Neuronal stem cell (in vitro differentiated cells): ENCODE measurements around the gene POC1B.

Experiments used
- DNase-seq: peaks from one replicate; pipeline ENCODE4 v3.0.0-alpha.2; 2013; ENCODE audit warnings: low spot score
- H2AFZ ChIP-seq: one replicate; pipeline ENCODE4 v1.6.1; 2013; ENCODE audit warnings: mild to moderate bottlenecking, low read length, inconsistent platforms
- H2AK5ac ChIP-seq: 2 replicates; pipeline ENCODE4 v1.6.1; 2013; ENCODE audit warnings: low read depth, mild to moderate bottlenecking, inconsistent platforms, low read length, moderate library complexity, mixed read lengths
- H2BK120ac ChIP-seq: 2 replicates; pipeline ENCODE4 v1.6.1; 2013; ENCODE audit warnings: low read depth, mild to moderate bottlenecking, inconsistent platforms, low read length, moderate library complexity, mixed read lengths
- H2BK12ac ChIP-seq: one replicate; pipeline ENCODE4 v1.6.1; 2013; ENCODE audit warnings: low read length, inconsistent platforms
- H2BK15ac ChIP-seq: 2 replicates; pipeline ENCODE4 v1.6.1; 2013; ENCODE audit warnings: mild to moderate bottlenecking, low read length, inconsistent platforms, mixed read lengths
- H2BK5ac ChIP-seq: one replicate; pipeline ENCODE4 v1.6.1; 2013; ENCODE audit warnings: inconsistent platforms, mild to moderate bottlenecking, low read length, moderate library complexity
- H3K14ac ChIP-seq: one replicate; pipeline ENCODE4 v1.6.1; 2013; ENCODE audit warnings: low read length, inconsistent platforms
- H3K18ac ChIP-seq: 2 replicates; pipeline ENCODE4 v1.6.1; 2013; ENCODE audit warnings: low read length, inconsistent platforms
- H3K23ac ChIP-seq: 2 replicates; pipeline ENCODE4 v1.6.1; 2013; ENCODE audit warnings: low read depth, mild to moderate bottlenecking, mixed read lengths, low read length, inconsistent platforms; ENCODE audit not compliant: poor library complexity
- H3K27ac ChIP-seq: replicated peaks from 3 replicates; pipeline ENCODE4 v1.5.1; 2013; ENCODE audit warnings: low read length, inconsistent platforms
- H3K27me3 ChIP-seq, 3 experiments: 2 replicates each; pipeline ENCODE4 v1.6.1; 2013; ENCODE audit warnings: low read length in 3 of 3, mild to moderate bottlenecking in 2 of 3, inconsistent platforms in 1 of 3, low read depth in 1 of 3, mixed read lengths in 1 of 3, moderate library complexity in 1 of 3; ENCODE audit not compliant: control insufficient read depth in 3 of 3, insufficient read depth in 3 of 3
- H3K36me3 ChIP-seq, 2 donors: replicated peaks in 1 of 2; 2 replicates each; pipeline ENCODE4 v1.6.1; 2013; ENCODE audit warnings: low read length in 2 of 2; ENCODE audit not compliant: control insufficient read depth in 2 of 2, insufficient read depth in 2 of 2
- H3K4ac ChIP-seq: 2 replicates; pipeline ENCODE4 v1.6.1; 2013; ENCODE audit warnings: inconsistent platforms, mild to moderate bottlenecking, low read length, moderate library complexity
- H3K4me1 ChIP-seq, 2 donors: 1 replicate in 1 of 2; 2 replicates in 1 of 2; pipeline ENCODE4 v1.6.1; 2013; ENCODE audit warnings: low read length in 2 of 2, low read depth in 1 of 2; ENCODE audit not compliant: control insufficient read depth in 2 of 2, insufficient read depth in 1 of 2
- H3K4me2 ChIP-seq: one replicate; pipeline ENCODE4 v1.6.1; 2013; ENCODE audit warnings: mild to moderate bottlenecking, low read length, inconsistent platforms; ENCODE audit not compliant: insufficient read depth, poor library complexity, severe bottlenecking
- H3K4me3 ChIP-seq, 2 donors: 2 replicates each; pipeline ENCODE4 v1.5.1; 2013; ENCODE audit warnings: low read length in 2 of 2, mild to moderate bottlenecking in 2 of 2, inconsistent platforms in 1 of 2, moderate library complexity in 1 of 2
- H3K79me1 ChIP-seq: one replicate; pipeline ENCODE4 v1.6.1; 2013; ENCODE audit warnings: low read depth, mild to moderate bottlenecking, inconsistent platforms, low read length, moderate library complexity
- H3K9ac ChIP-seq: one replicate; pipeline ENCODE4 v1.6.1; 2013; ENCODE audit warnings: mild to moderate bottlenecking, low read depth, low read length, inconsistent platforms; ENCODE audit not compliant: poor library complexity
- H3K9me3 ChIP-seq, 2 donors: replicated peaks in 1 of 2; 2 replicates each; pipeline versions ENCODE3 to v1.6.1; 2013; ENCODE audit warnings: low read length in 2 of 2, mild to moderate bottlenecking in 2 of 2, inconsistent platforms in 1 of 2, low read depth in 1 of 2, mixed read lengths in 1 of 2, moderate library complexity in 1 of 2; ENCODE audit not compliant: control insufficient read depth in 2 of 2, insufficient read depth in 1 of 2
- H4K8ac ChIP-seq: one replicate; pipeline ENCODE4 v1.6.1; 2013; ENCODE audit warnings: low read depth, mild to moderate bottlenecking, inconsistent platforms, low read length, moderate library complexity
- H4K91ac ChIP-seq: one replicate; pipeline ENCODE4 v1.6.1; 2013; ENCODE audit warnings: low read length, low read depth, mild to moderate bottlenecking, inconsistent platforms; ENCODE audit not compliant: poor library complexity
- WGBS, 2 donors: extraction: QIAGEN DNeasy Blood & Tissue Kit; methylation state at CpG; one replicate each; pipeline ENCODE4 v1.1.7; 2013; ENCODE audit warnings: missing lambda C conversion rate in 2 of 2, mixed read lengths in 1 of 2; ENCODE audit not compliant: insufficient read length in 2 of 2, insufficient replicate concordance in 1 of 2; ENCODE audit errors: extremely low coverage in 2 of 2; 5-methylcytosine and 5-hydroxymethylcytosine counted together

POC1B gene

DNA sequence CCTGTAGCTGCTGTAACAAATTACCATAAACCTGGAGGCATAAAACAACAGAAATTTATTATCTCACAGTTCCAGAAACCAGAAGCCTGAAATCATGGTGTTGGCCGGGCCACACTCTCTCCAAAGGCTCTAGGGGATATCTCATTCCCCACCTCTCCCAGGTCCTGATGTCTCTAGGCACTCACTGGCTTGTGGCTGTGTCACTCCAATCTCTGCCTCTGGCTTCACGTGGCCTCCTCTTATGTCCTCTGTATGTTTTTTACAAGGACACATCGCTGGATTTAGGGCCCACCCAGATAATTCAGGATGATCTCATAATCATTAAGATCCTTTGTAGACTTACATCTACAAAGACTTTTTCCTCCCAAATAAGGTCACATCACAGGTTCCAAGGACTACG, 9.2 kb downstream of the POC1B start:
- Histone ChIP-seq H2AFZ (no peak overlapping the region), H3K27ac (no peak overlapping the region), H3K9me3 (no peaks in the 10 kb centered on the region), H2BK120ac (no peak overlapping the region), H3K27me3 (no peaks in the 10 kb centered on the region), H2AK5ac (no peak overlapping the region), H4K8ac (no peak overlapping the region), H3K14ac (no peak overlapping the region), H3K4me3 (no peak overlapping the region), H3K79me1 (no peaks in the 10 kb centered on the region), H2BK5ac (no peak overlapping the region), H3K23ac (no peak overlapping the region), H2BK12ac (no peak overlapping the region), H3K4me1 (no peaks in the 10 kb centered on the region), H4K91ac (no peak overlapping the region), H3K18ac (no peak overlapping the region), H3K36me3 (peaks cover 0 to 4% of the 10 kb centered on the region in 2 donors), H3K4me2 (no peak overlapping the region), H2BK15ac (no peak overlapping the region), H3K9ac (no peak overlapping the region), H3K4ac (no peak overlapping the region)
- no peak for DNase-seq
- WGBS, 2 donors: no CpG with 5 or more reads among the region's 4 CpGs

DNA sequence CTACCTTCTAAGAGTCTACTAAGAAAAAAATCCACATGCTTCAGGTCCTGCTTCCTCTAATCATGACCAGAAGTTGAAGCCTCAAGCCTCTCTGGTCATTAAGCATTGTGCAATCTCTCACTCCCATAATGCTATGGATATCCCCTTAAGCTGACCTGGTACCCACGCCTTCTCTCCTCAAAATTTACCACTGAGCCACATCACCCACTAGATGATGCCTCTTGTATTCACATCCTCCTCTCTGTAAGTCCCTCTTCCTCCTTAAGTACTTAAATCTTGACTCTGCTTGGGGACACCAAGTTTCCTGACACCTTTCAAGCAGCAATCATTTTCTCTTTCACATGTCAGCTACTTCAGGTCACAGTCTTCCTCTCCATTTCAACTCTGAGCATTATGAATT, 11.1 kb downstream of the POC1B start:
- H3K14ac ChIP-seq: no peak overlapping the region

DNA sequence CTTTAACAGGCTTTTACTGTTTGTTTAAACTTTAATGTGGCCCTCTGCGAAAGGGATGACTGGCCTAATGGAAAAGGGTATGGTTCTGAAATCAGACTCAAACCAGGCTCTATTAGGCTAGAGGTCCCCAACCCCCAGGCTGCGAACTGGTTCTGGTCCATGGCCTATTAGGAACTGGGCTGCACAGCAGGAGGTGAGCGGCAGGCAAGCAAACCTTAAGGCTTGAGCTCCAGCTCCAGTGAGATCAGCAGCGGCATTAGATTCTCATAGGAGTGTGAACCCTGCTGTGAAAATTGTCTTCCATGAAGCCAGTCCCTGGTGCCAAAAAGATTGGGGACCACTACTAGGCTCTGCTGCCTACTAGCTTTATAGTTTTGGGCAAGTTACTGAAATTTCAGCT, 12.3 kb downstream of the POC1B start:
- Histone ChIP-seq H3K4ac (no peak overlapping the region), H2BK12ac (no peak overlapping the region), H3K79me1 (no peaks in the 10 kb centered on the region), H3K36me3 (no peaks in the 10 kb centered on the region), H3K4me1 (no peaks in the 10 kb centered on the region), H3K27ac (no peak overlapping the region), H3K23ac (no peak overlapping the region), H2AFZ (no peak overlapping the region), H3K4me2 (no peak overlapping the region), H2BK15ac (no peak overlapping the region), H3K18ac (no peak overlapping the region), H2BK120ac (no peak overlapping the region), H2AK5ac (no peak overlapping the region), H3K9me3 (no peaks in the 10 kb centered on the region), H4K8ac (no peak overlapping the region), H3K4me3 (no peak overlapping the region), H3K27me3 (no peaks in the 10 kb centered on the region), H3K14ac (no peak overlapping the region), H2BK5ac (no peak overlapping the region), H3K9ac (no peak overlapping the region), H4K91ac (no peak overlapping the region)
- no peak for DNase-seq
- no CpG with 5 or more reads among the region's 4 CpGs for WGBS, 2 donors

More for the DNA sequence above, 11.1 kb downstream of the POC1B start:
- H2BK15ac ChIP-seq: no peak overlapping the region
- H3K79me1 ChIP-seq: no peaks in the 10 kb centered on the region
- no peak overlapping the region for H2BK5ac ChIP-seq
- no peak overlapping the region for H3K9ac ChIP-seq
- H3K18ac ChIP-seq: no peak overlapping the region
- H4K8ac ChIP-seq: no peak overlapping the region
- H2BK12ac ChIP-seq: no peak overlapping the region
- H2AFZ ChIP-seq: no peak overlapping the region
- H2BK120ac ChIP-seq: no peak overlapping the region
- no peak overlapping the region for H3K4me3 ChIP-seq
- H3K4ac ChIP-seq: no peak overlapping the region
- H4K91ac ChIP-seq: no peak overlapping the region
- no peak overlapping the region for H3K4me2 ChIP-seq
- H3K4me1 ChIP-seq: no peaks in the 10 kb centered on the region
- WGBS, 2 donors: no CpG with 5 or more reads among the region's 1 CpG
- H2AK5ac ChIP-seq: no peak overlapping the region
- no peak for DNase-seq
- H3K9me3 ChIP-seq: no peaks in the 10 kb centered on the region
- H3K27ac ChIP-seq: no peak overlapping the region
- no peak overlapping the region for H3K23ac ChIP-seq
- no peaks in the 10 kb centered on the region for H3K36me3 ChIP-seq
- H3K27me3 ChIP-seq: no peaks in the 10 kb centered on the region

DNA sequence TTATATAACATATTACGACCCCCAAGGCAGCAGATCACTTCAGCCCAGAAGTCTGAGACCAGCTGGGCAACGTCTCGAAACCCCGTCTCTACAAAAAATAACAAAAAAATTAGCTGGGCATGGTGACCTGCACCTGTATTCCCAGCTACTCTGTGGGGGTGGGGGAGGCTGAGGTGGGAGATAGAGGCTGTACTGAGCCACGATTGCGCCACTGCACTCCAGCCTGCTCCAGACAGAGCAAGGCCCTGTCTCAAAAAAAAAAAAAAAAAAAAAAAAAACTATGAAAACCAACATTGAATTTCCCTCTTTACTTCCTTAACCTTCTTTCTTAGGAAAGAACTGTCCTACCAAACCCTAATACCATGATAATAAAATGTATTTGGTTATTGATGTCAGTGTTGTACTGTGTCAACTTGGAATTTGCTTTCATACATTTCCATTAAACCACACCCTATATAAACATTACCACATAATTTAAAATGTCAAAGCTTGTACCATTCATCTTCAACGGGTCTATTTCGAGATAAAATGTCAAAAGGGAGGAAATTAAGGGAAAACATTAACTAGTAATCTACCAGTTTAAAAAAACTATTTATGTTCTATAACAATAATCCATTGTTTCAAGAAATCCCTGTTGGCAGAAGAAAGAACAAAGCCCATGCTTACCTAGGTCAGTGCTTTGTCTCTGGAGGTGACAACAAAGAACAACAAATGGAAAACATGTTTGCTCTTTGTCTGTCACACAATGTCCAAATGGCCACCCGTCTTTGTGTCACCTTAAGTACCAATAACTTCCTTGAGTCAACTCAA, 18.6 kb downstream of the POC1B start:
- no peak overlapping the region for H3K14ac ChIP-seq
- no peak overlapping the region for H2BK5ac ChIP-seq
- no peaks in the 10 kb centered on the region for H3K79me1 ChIP-seq
- H2BK120ac ChIP-seq: no peak overlapping the region
- H3K9ac ChIP-seq: no peak overlapping the region
- no peak overlapping the region for H3K4me2 ChIP-seq
- H3K18ac ChIP-seq: no peak overlapping the region
- no peak overlapping the region for H2BK12ac ChIP-seq
- no peak overlapping the region for H2AFZ ChIP-seq
- no peaks in the 10 kb centered on the region for H3K4me1 ChIP-seq
- no CpG with 5 or more reads among the region's 9 CpGs for WGBS, 2 donors
- DNase-seq: no peak
- H3K27me3 ChIP-seq: no peaks in the 10 kb centered on the region
- no peaks in the 10 kb centered on the region for H3K9me3 ChIP-seq
- no peak overlapping the region for H4K8ac ChIP-seq
- H2AK5ac ChIP-seq: no peak overlapping the region
- H3K4ac ChIP-seq: no peak overlapping the region
- H3K36me3 ChIP-seq: no peaks in the 10 kb centered on the region
- no peak overlapping the region for H3K27ac ChIP-seq
- no peak overlapping the region for H2BK15ac ChIP-seq
- no peak overlapping the region for H4K91ac ChIP-seq
- no peak overlapping the region for H3K4me3 ChIP-seq
- no peak overlapping the region for H3K23ac ChIP-seq
